ENCODE data around the gene CHCHD3.

The CHCHD3 gene

GRCh38 chr7:133081599-133082389 lies at the start of gene CHCHD3:
Gene CHCHD3, minus strand, starts transcription at chr7:133082090. Its CDS starts 153 bp downstream, at chr7:133081937.
- DNase-seq: peak; percentile 93

DNA sequence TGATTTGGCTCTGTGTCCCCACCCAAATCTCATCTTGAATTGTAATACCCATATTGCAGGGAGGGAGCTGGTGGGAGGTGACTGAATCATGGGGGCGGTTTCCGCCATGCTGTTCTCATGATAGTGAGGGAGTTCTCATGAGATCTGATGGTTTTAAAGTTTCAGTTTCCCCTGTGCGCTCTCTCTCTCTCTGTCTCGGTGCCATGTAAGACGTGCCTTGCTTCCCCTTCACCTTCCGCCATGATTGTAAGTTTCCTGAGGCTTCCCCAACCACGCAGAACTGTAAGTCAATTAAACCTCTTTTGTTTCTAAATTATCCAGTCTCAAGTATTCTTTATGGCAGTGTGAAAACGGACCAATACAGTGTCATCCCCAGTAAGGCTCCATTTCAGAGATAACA lies 48.3 kb upstream of the CHCHD3 start:
- no peak for DNase-seq

GRCh38 chr7:133126422-133126821 lies 44.5 kb upstream of the CHCHD3 start:
- no peak for DNase-seq

DNA sequence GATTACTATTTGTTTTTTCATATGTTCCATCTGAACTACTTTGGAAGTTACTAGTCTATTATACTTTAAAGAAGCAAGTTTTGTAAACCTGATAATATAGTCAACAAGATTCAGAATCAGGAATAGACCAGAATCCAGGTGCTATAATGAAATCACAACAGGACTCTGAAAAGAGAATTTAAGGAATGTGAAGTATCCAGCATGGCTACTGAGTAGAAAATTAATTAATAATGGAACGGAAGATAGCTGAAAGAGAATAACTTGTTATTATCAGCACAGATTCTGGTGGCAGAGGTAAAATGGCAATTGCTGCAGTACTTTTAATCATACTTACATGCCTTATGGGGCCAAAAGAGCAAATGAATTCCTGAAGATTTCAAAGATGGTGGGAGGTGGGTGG lies 43.1 kb upstream of the CHCHD3 start:
- DNase-seq: no peak

DNA sequence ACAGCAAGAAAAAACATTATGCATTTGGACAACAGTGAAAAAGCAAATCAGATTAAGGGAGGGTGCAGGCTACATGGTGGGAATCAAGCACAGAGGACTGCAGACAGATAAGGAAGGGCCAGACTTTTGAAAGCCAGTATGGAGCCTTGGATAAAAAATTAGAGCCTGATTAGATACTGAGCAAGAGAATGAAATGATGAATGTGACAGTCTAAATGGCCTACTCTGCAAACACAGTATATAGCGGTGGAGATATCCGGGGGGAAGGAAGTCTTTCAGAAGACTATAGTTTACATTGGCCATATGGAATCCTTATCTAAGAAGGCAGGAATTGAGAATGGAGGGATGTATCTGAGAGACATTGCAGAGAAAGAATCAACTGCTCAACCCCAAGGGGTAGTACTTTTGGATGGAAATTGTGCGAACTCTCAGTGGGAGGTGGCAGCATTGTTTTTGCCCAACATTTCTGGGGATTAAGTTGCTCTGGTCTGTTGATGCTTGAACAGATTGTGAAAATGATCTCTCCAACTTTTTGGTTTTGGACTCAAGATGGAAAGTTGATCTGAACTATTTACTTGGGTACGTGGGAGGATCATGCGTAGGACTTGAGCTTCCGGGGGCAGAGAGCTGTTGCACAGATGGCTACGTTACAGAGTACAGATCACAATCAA lies 39.4 kb upstream of the CHCHD3 start:
- no peak for DNase-seq

GRCh38 chr7:133119067-133119466 lies 37.2 kb upstream of the CHCHD3 start:
- no peak for DNase-seq

DNA sequence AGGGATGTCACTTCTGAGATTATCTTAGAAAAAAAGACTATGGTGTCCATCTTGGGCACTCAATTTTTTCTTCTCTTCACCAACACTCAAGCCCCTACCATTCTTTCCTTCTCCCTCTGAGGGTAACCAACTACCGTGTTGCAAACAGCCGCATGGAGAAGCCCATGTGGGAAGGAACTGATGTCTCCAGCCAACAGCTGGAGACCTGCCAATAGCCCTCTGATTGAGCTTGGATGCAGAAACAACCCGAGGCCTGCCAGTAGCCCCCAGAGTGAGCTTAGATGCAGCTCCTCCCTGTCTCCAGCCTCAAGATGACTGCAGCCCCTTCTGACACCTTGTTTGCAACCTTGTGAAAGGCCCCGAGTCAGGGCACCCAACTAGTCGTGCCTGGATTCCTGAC lies 36.4 kb upstream of the CHCHD3 start:
- no peak for DNase-seq

DNA sequence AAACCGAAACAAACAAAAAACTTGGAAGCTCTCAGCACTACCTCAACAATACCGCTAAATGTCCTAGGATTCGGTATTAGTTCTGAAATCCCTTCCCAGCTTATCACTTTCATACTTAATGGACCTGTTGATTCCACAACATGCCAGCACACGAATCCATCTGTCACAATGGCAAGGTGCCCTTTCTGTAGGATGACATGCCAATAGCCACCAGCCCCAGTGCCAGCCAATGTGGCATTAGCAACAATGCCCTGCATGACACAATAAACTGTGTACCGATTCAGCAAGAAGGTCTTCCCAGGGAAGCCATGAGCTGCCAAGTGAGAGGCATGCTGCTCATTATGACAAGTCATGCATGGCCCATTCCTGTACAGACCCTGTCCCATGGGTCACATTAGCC lies 35.6 kb upstream of the CHCHD3 start:
- no peak for DNase-seq

DNA sequence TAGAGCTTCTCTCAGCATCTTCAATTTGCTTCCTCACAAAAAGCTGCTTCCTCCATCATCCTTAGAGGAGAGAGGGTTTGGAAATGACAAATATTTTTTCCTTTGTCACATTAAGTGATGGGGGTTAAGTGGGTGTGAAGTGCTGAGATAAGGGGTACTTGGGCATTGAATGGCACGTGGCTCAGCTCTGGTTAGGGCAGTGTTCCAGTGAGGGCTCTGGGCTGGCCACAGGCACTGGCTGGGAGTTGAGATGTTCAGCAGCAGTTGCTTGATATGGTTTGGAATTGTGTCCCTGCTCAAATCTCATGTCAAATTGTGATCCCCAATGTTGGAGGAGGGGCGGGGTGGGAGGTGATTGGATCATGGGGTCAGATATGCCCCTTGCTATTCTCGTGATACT lies 33.7 kb upstream of the CHCHD3 start:
- no peak for DNase-seq

DNA sequence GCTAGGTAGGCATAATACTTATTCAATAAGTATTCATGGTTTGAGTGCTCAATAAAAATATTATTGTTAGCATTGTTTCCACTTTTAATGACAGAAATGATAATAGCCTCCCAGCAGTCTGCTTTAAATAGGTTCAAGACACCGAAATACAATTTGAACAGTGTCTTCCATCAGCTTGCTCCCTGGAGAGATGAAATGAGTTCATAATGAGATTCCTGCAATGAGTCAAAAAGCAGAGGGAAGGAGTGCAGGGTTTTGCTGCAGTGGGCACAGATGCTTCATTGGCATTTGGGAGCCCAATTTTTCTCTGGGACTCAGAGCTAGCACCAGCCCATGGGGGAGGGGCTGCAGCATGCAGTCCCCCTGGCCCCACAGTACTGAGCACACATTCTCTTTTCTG lies 32.6 kb upstream of the CHCHD3 start:
- no peak for DNase-seq

DNA sequence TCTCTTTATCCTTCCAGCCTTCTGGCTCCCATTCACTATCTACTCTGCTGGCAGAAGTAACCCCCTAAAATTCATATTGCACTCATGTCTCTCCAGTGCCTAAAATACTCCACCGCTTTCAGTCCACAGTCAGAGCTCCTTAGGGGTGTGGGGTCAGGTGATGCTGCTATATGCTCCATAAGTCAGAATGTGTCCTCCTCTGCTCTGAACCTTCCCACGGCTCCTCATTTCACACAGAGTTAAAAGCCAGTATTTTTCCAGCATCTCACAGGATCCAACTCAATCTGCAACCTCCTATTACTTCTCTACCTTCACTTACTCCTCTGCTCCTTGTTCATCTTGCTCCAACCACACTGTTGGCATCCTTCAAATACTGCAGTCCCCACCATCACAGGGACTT lies 31.1 kb upstream of the CHCHD3 start:
- DNase-seq: no peak

GRCh38 chr7:133112335-133112734 lies 30.4 kb upstream of the CHCHD3 start:
- no peak for DNase-seq

- DNase-seq: no peak
These were observed 28.4 kb upstream of the CHCHD3 start for GRCh38 chr7:133110312-133110711.

DNA sequence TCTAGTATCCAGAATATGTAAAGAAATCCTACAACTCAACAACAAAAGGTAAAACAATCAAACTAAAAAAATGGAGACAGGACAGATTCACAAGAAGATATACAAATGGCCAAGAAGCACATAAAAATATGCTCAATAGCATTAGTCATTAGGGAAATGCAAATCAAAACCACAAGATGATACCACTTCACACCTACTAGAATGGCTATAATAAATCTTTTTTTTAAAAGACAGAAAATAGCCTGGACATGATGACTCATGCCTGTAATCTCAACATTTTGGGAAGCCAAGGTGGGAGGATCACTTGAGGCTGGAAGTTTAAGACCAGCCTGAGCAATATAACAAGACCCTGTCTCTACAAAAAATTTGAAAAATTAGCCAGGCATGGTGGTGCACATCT lies 27.9 kb upstream of the CHCHD3 start:
- no peak for DNase-seq

DNA sequence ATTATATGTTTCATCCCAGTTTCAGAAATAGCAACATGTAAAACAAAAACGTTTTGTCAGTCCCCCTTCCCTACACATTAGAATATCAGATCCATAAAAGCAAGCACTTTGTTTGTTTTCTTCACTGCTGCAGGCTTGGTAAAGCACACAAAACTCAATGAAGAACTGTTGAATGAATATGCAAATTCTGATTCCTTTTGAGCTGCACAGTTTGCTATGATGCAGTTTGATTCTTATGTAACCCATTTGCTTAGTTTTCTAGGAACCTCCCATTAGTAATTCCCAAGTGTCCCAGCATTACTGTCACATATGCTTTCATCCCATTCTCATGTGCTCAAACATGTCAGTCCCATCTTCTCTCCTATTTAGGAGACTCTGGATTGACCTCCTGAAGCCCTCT lies 26.1 kb upstream of the CHCHD3 start:
- DNase-seq: no peak

GRCh38 chr7:133102276-133103060 lies 20.6 kb upstream of the CHCHD3 start:
- DNase-seq: no peak

GRCh38 chr7:133099633-133100286 lies 17.9 kb upstream of the CHCHD3 start:
- no peak for DNase-seq

DNA sequence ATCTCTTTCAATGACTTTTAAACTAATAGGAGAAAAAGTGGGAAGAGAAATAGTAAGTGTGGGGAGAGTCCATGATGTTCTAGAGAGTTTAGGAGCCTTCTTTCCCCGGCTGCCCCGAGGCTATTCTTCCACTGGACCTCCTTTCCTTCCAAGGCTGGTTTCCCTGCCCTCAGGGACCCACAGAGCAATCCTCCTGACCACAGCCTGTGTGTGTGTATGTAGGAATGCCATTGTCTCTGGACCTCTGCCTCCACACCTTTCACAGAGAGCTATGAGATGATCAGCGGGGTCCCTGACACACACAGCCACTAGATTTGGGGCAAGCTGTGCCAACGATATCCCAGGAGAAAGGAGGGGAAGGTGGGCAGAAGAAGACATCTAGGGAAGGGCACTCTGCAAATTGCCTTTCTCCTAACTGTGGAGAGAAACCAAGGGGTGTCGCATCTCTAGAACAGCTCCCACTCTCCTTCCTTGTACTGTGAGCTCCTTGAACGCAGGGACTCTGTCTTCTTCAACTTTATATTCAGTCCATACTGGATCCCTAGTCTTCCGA lies 13.3 kb upstream of the CHCHD3 start:
- no peak for DNase-seq

DNA sequence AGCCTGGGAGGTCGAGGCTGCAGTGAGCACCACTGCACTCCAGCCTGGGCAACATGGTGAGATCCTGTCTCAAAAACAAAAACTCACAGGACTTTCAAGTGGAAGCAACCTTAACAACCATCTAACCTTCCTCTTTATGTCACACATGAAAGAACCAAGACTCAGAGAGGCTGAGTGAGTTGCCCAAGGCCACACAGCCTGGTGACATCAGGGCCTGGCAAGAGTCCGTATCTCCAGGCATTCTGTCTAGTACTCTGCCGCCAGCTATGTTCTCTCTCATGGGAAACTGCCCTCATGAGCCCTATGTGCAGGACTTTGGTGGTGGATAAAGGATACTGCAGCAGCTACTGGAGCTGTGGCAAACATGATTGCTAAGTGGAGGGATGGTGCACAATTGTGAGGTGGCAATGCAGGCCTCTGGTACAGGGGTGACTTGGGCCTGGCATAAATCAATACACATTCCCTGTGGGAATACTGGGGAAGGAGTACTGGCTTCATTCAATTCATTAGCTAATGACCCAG lies 10.1 kb upstream of the CHCHD3 start:
- no peak for DNase-seq

DNA sequence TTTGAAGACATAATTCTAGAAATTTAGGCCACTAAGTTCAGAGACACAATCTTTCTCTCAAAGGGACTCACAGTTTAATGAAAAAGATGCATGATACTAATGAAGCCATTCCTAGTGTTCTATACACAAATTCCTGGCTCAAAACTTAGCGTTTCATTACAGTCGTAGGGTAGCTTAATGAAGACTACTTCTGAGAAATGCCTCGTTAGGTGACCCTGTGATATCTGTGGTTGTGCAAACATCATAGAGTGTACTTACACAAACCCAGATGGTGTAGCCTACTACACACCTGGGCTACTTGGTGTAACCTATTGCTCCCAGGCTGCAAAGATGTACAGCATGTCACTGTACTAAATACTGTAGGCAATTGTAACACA lies 488 bp upstream of the CHCHD3 start:
- no peak for DNase-seq

- no peak for DNase-seq
These were observed 731 bp downstream of the CHCHD3 start for GRCh38 chr7:133081119-133081598.

DNA sequence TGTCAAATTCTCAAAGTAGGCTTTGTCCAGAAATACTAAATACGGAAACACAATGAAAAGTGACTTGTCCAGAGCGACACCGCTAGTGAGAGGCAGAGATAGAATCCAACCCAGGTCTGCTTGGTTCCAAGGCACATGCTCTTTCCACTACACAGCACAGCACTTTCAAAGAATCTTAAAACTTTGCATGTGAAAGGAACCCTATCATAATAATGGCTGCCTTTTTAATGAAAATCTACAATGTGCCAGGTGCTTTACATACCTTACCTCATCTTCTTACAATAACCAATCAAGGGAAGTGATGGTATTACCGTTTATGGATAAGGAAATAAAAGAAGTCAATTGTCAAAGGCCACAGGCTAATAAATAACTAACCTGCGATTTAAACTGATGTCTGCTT lies 2.6 kb downstream of the CHCHD3 start:
- DNase-seq: no peak

DNA sequence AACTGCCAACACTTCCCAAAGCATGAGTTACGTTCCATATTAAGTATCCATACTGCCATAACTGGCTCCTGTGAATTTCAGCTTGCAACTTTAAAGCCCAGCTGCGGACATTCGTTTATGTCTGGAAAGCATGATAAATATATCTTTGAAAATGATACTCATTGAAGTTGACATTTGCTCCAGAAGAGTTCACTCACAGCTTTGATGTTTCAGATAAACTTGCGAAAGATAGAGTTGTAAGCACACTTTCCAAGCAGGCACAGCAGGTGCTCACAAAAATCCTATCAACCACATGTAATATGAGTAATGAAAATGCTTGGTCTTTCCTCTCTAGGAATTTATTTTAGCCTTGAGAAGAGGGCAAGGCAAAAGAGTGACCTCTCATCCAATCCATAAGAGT lies 4.5 kb downstream of the CHCHD3 start:
- DNase-seq: no peak
